Stomach (tissue), 4 donors: Measurements from ENCODE around the gene TNPO2.

Source experiments
- CTCF ChIP-seq, 7 experiments: fragments of 450-650 bp in 4 of 7; fragments of 200-600 bp in 3 of 7; sonication (generic) in 3 of 7; IDR thresholded peaks; one replicate each; pipeline ENCODE4 v1.5.1; 2016 to 2019; ENCODE audit warnings: antibody characterized with exemption in 7 of 7, control low read depth in 2 of 7, mild to moderate bottlenecking in 1 of 7
- EP300 ChIP-seq: sonication (generic); formaldehyde crosslinking; IDR thresholded peaks from one replicate; pipeline ENCODE4 v1.6.1; 2017; ENCODE audit warnings: antibody characterized with exemption
- POLR2A ChIP-seq, 4 donors: fragments of 450-650 bp; IDR thresholded peaks; one replicate each; pipeline ENCODE4 v1.6.1; 2016; ENCODE audit warnings: antibody characterized with exemption in 4 of 4, control low read depth in 2 of 4, mild to moderate bottlenecking in 1 of 4, moderate library complexity in 1 of 4
- POLR2AphosphoS5 ChIP-seq, 3 donors: sonication (generic); formaldehyde crosslinking; IDR thresholded peaks; one replicate each; pipeline ENCODE4 v1.6.1; 2016; ENCODE audit warnings: antibody characterized with exemption in 3 of 3

- TF ChIP-seq POLR2A (IDR thresholded peaks at IDR 0.05): no peak
- TF ChIP-seq CTCF (IDR thresholded peaks at IDR 0.05): no peak
- no peak for TF ChIP-seq POLR2AphosphoS5 (IDR thresholded peaks at IDR 0.05)
- TF ChIP-seq EP300: no peak
Observed at GRCh38 chr19:12726988-12727316, 3.2 kb upstream of the TNPO2 start.
